IPS-18a (cell line): Measurements from ENCODE around the gene STK10.

Experiments used
- H3K27ac ChIP-seq: one replicate; pipeline ENCODE4 v1.5.1; 2013; ENCODE audit warnings: low read length
- H3K27me3 ChIP-seq: one replicate; pipeline ENCODE4 v1.6.1; 2013; ENCODE audit warnings: mild to moderate bottlenecking, low read length; ENCODE audit not compliant: control insufficient read depth, insufficient read depth
- H3K36me3 ChIP-seq: one replicate; pipeline ENCODE4 v1.6.1; 2013; ENCODE audit warnings: low read depth, low read length; ENCODE audit not compliant: control insufficient read depth
- H3K4me1 ChIP-seq: one replicate; pipeline ENCODE4 v1.6.1; 2013; ENCODE audit warnings: low read depth, low read length; ENCODE audit not compliant: control insufficient read depth
- H3K4me3 ChIP-seq: one replicate; pipeline ENCODE4 v1.5.1; 2013; ENCODE audit warnings: low read length
- H3K9ac ChIP-seq: one replicate; pipeline ENCODE4 v1.6.1; 2013; ENCODE audit warnings: mild to moderate bottlenecking, low read length, moderate library complexity
- H3K9me3 ChIP-seq: one replicate; pipeline ENCODE4 v1.6.1; 2013; ENCODE audit warnings: low read depth, low read length; ENCODE audit not compliant: control insufficient read depth

STK10 gene

DNA sequence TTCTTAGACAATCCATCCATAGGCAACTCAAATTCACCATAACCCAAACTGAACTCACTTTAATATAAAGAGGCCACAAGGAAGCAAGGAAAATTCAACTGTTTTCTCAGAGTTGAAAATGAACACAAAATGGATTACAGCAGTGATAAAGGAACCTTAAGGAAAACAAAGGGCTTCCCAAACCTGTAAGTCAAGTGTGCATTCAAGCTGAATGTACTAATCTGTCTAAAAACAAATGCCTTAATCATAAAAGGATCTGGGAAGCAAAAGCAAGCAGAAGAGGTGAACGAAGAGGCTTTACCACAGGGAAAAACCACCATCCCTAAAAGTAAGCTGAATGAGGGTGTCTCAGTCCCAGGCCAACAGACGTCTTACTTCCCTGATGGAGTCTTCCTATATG lies 195.2 kb downstream of the STK10 start:
- Histone ChIP-seq H3K4me3 (no peak overlapping the region), H3K9me3 (no peaks in the 10 kb centered on the region), H3K9ac (no peak overlapping the region), H3K4me1 (peaks cover 20% of the 10 kb centered on the region), H3K27ac (no peak overlapping the region), H3K27me3 (no peaks in the 10 kb centered on the region), H3K36me3 (peaks cover 17% of the 10 kb centered on the region)

DNA sequence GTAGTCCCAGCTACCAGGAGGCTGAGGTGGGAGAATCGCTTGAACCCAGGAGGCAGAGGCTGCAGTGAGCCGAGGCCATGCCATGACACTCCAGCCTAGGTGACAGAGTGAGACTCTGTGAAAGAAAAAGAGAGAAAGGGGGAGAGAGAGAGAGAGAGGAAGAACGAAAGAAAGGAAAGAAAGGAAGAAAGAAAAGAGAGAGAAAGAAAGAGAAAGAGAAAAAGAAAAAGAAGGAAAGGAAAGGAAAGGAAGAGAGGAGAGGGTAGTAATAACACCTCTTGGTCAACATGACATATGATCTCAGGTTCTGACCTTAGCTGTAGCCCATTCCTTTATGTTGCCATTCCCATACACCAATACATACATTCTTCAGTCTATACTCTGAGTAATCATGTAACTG lies 195.7 kb downstream of the STK10 start:
- Histone ChIP-seq H3K36me3 (peaks cover 17% of the 10 kb centered on the region), H3K27me3 (no peaks in the 10 kb centered on the region), H3K4me1 (peaks cover 20% of the 10 kb centered on the region), H3K27ac (no peak overlapping the region), H3K9me3 (no peaks in the 10 kb centered on the region), H3K4me3 (no peak overlapping the region), H3K9ac (no peak overlapping the region)
